CD14-positive monocyte (primary cell): ENCODE results near the gene CDC6. TPM values are rescaled to one million over a fixed set of nuclear protein-coding genes. Genes with fewer than 3 reads are reported as not detected.

ENCODE experiments used
- DNase-seq, 3 donors: peaks; one replicate each; pipeline ENCODE4 v3.0.0-alpha.2; 2011 to 2022
- H2AFZ ChIP-seq: 2 replicates; pipeline ENCODE4 v1.6.0; 2012; ENCODE audit warnings: mild to moderate bottlenecking, low read depth, low read length, inconsistent platforms; ENCODE audit not compliant: insufficient read depth, poor library complexity, severe bottlenecking
- H3K27ac ChIP-seq, 2 donors: 1 replicate in 1 of 2; 2 replicates in 1 of 2; pipeline ENCODE4 v1.5.1; 2012 to 2013; ENCODE audit warnings: low read length in 2 of 2, control low read depth in 1 of 2, inconsistent platforms in 1 of 2, low read depth in 1 of 2, mild to moderate bottlenecking in 1 of 2
- H3K27me3 ChIP-seq, 2 donors: one replicate each; pipeline versions ENCODE4 v1.6.0 to v1.6.1; 2011 to 2013; ENCODE audit warnings: low read length in 2 of 2; ENCODE audit not compliant: control insufficient read depth in 2 of 2, insufficient read depth in 2 of 2
- H3K36me3 ChIP-seq, 2 donors: replicated peaks in 1 of 2; 1 replicate in 1 of 2; 2 replicates in 1 of 2; pipeline versions ENCODE4 v1.5.1 to v1.6.1; 2012 to 2013; ENCODE audit warnings: low read length in 2 of 2, control low read depth in 1 of 2, inconsistent platforms in 1 of 2, mild to moderate bottlenecking in 1 of 2; ENCODE audit not compliant: insufficient read depth in 2 of 2, control insufficient read depth in 1 of 2
- H3K4me1 ChIP-seq, 2 donors: 1 replicate in 1 of 2; 2 replicates in 1 of 2; pipeline versions ENCODE4 v1.5.1 to v1.6.1; 2012 to 2013; ENCODE audit warnings: low read length in 2 of 2, control low read depth in 1 of 2, inconsistent platforms in 1 of 2, mild to moderate bottlenecking in 1 of 2, moderate library complexity in 1 of 2; ENCODE audit not compliant: insufficient read depth in 2 of 2, control insufficient read depth in 1 of 2
- H3K4me2 ChIP-seq: replicated peaks from 2 replicates; pipeline ENCODE3; 2012; ENCODE audit warnings: low read length, moderate library complexity, mild to moderate bottlenecking; ENCODE audit not compliant: poor library complexity, severe bottlenecking; ENCODE audit errors: extremely low read depth
- H3K4me3 ChIP-seq, 3 experiments: fragments of 200-600 bp in 1 of 3; sonication (generic) in 1 of 3; replicated peaks in 1 of 3; 1 replicate in 2 of 3; 2 replicates in 1 of 3; pipeline ENCODE4 v1.5.1; 2011 to 2013; ENCODE audit warnings: low read length in 3 of 3, mild to moderate bottlenecking in 3 of 3, control low read depth in 2 of 3, low read depth in 2 of 3, inconsistent platforms in 1 of 3, moderate library complexity in 1 of 3
- H3K79me2 ChIP-seq: 2 replicates; pipeline ENCODE4 v1.6.0; 2012; ENCODE audit warnings: mild to moderate bottlenecking, control low read depth, inconsistent platforms, low read length, moderate library complexity; ENCODE audit not compliant: insufficient read depth
- H3K9ac ChIP-seq: 2 replicates; pipeline ENCODE4 v1.6.0; 2017; ENCODE audit warnings: low read length, mild to moderate bottlenecking; ENCODE audit not compliant: insufficient read depth, poor library complexity, severe bottlenecking
- H3K9me3 ChIP-seq, 2 donors: replicated peaks in 1 of 2; 1 replicate in 1 of 2; 2 replicates in 1 of 2; pipeline versions ENCODE4 v1.5.1 to v1.6.1; 2012 to 2013; ENCODE audit warnings: low read length in 2 of 2, control low read depth in 1 of 2; ENCODE audit not compliant: control insufficient read depth in 1 of 2, insufficient read depth in 1 of 2
- H4K20me1 ChIP-seq: 2 replicates; pipeline ENCODE4 v1.6.0; 2012; ENCODE audit warnings: mild to moderate bottlenecking, low read length, control low read depth, moderate library complexity; ENCODE audit not compliant: insufficient read depth
- H3K27ac Mint-ChIP-seq, 7 donors: one replicate each; pipeline ENCODE4 v1.8.0; 2020; ENCODE audit warnings: mild to moderate bottlenecking in 7 of 7, mixed read lengths in 7 of 7, moderate library complexity in 6 of 7, inconsistent platforms in 2 of 7
- H3K27me3 Mint-ChIP-seq, 3 donors: one replicate each; pipeline ENCODE4 v1.8.0; 2021 to 2022; ENCODE audit warnings: low read depth in 3 of 3, mild to moderate bottlenecking in 3 of 3, mixed read lengths in 3 of 3, moderate library complexity in 3 of 3, inconsistent platforms in 1 of 3
- H3K36me3 Mint-ChIP-seq, 2 donors: one replicate each; pipeline ENCODE4 v1.8.0; 2020; ENCODE audit warnings: mixed read lengths in 2 of 2, inconsistent platforms in 1 of 2, mild to moderate bottlenecking in 1 of 2
- H3K4me1 Mint-ChIP-seq: one replicate; pipeline ENCODE4 v1.8.0; 2020; ENCODE audit warnings: mild to moderate bottlenecking, mixed read lengths
- H3K4me3 Mint-ChIP-seq, 2 donors: one replicate each; pipeline ENCODE4 v1.8.0; 2020; ENCODE audit warnings: mild to moderate bottlenecking in 2 of 2, mixed read lengths in 2 of 2, moderate library complexity in 1 of 2
- H3K9me3 Mint-ChIP-seq, 7 donors: one replicate each; pipeline ENCODE4 v1.8.0; 2020 to 2022; ENCODE audit warnings: mixed read lengths in 7 of 7, mild to moderate bottlenecking in 6 of 7, moderate library complexity in 6 of 7, inconsistent platforms in 2 of 7
- CTCF ChIP-seq: fragments of 200-600 bp; IDR thresholded peaks from one replicate; pipeline ENCODE4 v1.8.0; 2022; ENCODE audit warnings: antibody characterized with exemption, mild to moderate bottlenecking
- WGBS: methylation state at CpG from one replicate; pipeline ENCODE4 v1.1.5; 2013; ENCODE audit warnings: missing lambda C conversion rate; ENCODE audit not compliant: insufficient coverage; 5-methylcytosine and 5-hydroxymethylcytosine counted together
- intact Hi-C, 2 donors: fragments of 100-400 bp; cut with micrococcal nuclease; formaldehyde crosslinking; loops; one replicate each; pipeline versions ENCODE4 v1.15.0 to v1.15.1; 2023
- polyA plus RNA-seq, 3 donors: library from polyadenylated mRNA; depleted of rRNA in 1 of 3; unstranded in 2 of 3; stranded (reverse) in 1 of 3; fragments of 300-500 nt in 2 of 3; fragments of >200 nt in 1 of 3; fragmentation: Illumina TruSeq in 2 of 3; gene quantifications; 1 replicate in 2 of 3; 2 replicates in 1 of 3; pipeline ENCODE4 v1.2.3, GENCODE V29; 2012 to 2021

The CDC6 gene
- polyA plus RNA-seq, 3 donors = 0.11 to 0.21 TPM; not detected in 1

GRCh38 chr17:40286473-40286872 is 1.2 kb upstream of the CDC6 start:
- WGBS = no CpG with 5 or more reads among the region's 2 CpGs
- H3K9me3 Mint-ChIP-seq = no peaks in the 10 kb centered on the region
- peaks cover 36% of the 10 kb centered on the region for H3K79me2 ChIP-seq
- no peak overlapping the region for H3K4me2 ChIP-seq
- peak overlapping the region in 1 of 7 donors; percentile 20 for H3K27ac Mint-ChIP-seq
- H2AFZ ChIP-seq = no peak overlapping the region
- peaks cover 15% of the 10 kb centered on the region for H3K4me1 Mint-ChIP-seq
- no peak overlapping the region for H3K9ac ChIP-seq
- peaks cover 12 to 15% of the 10 kb centered on the region in 2 donors for H3K4me1 ChIP-seq
- H3K27me3 ChIP-seq = no peaks in the 10 kb centered on the region
- peaks cover 0 to 1% (median 0%) of the 10 kb centered on the region in 3 donors for H3K27me3 Mint-ChIP-seq
- peaks cover 9 to 24% of the 10 kb centered on the region in 2 donors for H3K36me3 ChIP-seq
- no peak overlapping the region for H3K4me3 Mint-ChIP-seq
- intact Hi-C loops = loop anchor here (5.0 to 10.0 kb wide), 2 partner anchors 69 to 172 kb away; partner anchors contain the start of gene WIPF2 (in 2 of the 2)
- TF ChIP-seq CTCF = no peak
- H3K9me3 ChIP-seq = no peaks in the 10 kb centered on the region
- H3K4me3 ChIP-seq = no peak overlapping the region
- no peak overlapping the region for H3K27ac ChIP-seq
- DNase-seq = no peak
- peaks cover 12 to 20% of the 10 kb centered on the region in 2 donors for H3K36me3 Mint-ChIP-seq
- no peaks in the 10 kb centered on the region for H4K20me1 ChIP-seq

GRCh38 chr17:40287159-40287493 is 553 bp upstream of the CDC6 start:
- Mint-ChIP-seq H3K27ac (peak overlapping the region in 5 of 7 donors; percentile 37 to 76 (median 69)), H3K4me1 (peaks cover 15% of the 10 kb centered on the region), H3K9me3 (no peaks in the 10 kb centered on the region), H3K36me3 (peaks cover 5 to 14% of the 10 kb centered on the region in 2 donors), H3K4me3 (no peak overlapping the region), H3K27me3 (peaks cover 0 to 1% (median 0%) of the 10 kb centered on the region in 3 donors)
- Histone ChIP-seq H3K9me3 (no peaks in the 10 kb centered on the region), H3K27me3 (no peaks in the 10 kb centered on the region), H3K4me2 (no peak overlapping the region), H3K4me1 (peaks cover 12 to 15% of the 10 kb centered on the region in 2 donors), H2AFZ (peak overlapping the region; percentile 43), H3K36me3 (peaks cover 6 to 18% of the 10 kb centered on the region in 2 donors), H3K79me2 (peaks cover 37% of the 10 kb centered on the region), H3K27ac (no peak overlapping the region), H3K4me3 (no peak overlapping the region), H4K20me1 (no peaks in the 10 kb centered on the region), H3K9ac (no peak overlapping the region)
- intact Hi-C loops = loop anchor here (5.0 to 10.0 kb wide), 2 partner anchors 70 to 172 kb away; partner anchors contain the start of gene WIPF2 (in 2 of the 2)
- no peak for TF ChIP-seq CTCF
- no peak for DNase-seq
- 48% methylated on average over 3 of the region's 4 CpGs for WGBS
